ENCODE data around the gene NR2F1. TPM values are rescaled to one million over a fixed set of nuclear protein-coding genes. Genes with fewer than 3 reads are reported as not detected.
"Not testable (repeated sequence)": the region's sequence is repeated elsewhere in the genome, so short reads cannot be mapped to it uniquely, and the experiment has no call there.

Gene NR2F1
- polyA plus RNA-seq (2013), result not detected

DNA sequence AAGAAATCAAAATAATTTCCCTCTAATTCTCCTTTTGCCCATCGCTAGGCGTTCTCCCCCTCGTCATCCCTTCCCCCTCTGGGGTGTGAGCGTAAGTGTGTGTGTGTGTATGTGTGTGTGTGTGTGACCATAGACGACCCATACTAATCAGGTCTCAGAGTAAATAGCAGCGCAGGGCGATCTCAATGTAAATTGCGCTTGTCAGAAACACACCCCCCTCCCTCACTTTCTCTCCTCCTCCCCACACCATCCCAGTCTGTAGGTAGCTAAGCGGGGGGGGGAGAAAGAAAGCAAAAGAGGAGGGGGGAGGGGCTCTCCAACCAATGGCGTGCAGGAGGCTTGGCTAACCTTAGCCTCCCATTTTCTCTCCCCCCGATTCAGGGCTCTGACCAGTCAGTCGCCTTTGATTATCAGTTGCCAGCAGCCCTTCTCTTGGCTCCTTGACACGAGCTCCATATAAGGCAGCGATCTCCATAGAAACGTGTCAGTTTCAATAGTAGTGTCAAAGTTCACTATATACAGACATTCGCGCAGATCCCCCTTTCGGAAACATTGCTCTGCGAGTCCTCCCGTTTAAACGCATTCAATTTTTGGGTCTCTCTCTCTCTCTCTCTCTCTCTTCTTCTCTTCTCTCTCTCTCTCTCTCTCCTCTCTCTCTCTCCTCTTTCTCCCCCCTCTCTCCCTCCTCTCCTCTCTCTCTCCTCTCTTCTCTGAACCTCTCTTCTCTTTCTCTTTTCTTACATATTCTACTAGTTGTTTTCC is at the start of gene NR2F1:
NR2F1 (plus strand) TSS at position 546 of the 762 bp plus-strand sequence. CDS start 1,802 bp downstream, outside the sequence.
- Histone ChIP-seq H3K4me3 (ENCODE audit: control insufficient read depth in 1 of 7, extremely low read depth in 1 of 7, insufficient read depth in 4 of 7, low read depth in 2 of 7, low read length in 6 of 7) (peak within 1 kb of the TSS in 6 of 7 experiments; percentile 19 to 68 (median 51)), H3K27ac (ENCODE audit: insufficient read depth in 1 of 2, low read depth in 1 of 2, low read length in 2 of 2, poor library complexity in 1 of 2, severe bottlenecking in 2 of 2) (no peak within 1 kb of the TSS), H3K27me3 (replicated peaks in 2 of 5; ENCODE audit: control insufficient read depth in 4 of 5, insufficient read depth in 5 of 5, low read length in 4 of 5) (peaks cover 33 to 92% (median 53%) of the 10 kb centered on the region in 5 experiments), H3K36me3 (ENCODE audit: control insufficient read depth in 4 of 4, insufficient read depth in 4 of 4, low read length in 3 of 4) (no peaks in the 10 kb centered on the region), H3K4me1 (ENCODE audit: control extremely low read depth in 1 of 4, control insufficient read depth in 4 of 4, insufficient read depth in 4 of 4, low read length in 3 of 4) (peaks cover 0 to 42% (median 36%) of the 10 kb centered on the region in 4 experiments), H3K9me3 (ENCODE audit: control extremely low read depth in 1 of 5, control insufficient read depth in 4 of 5, insufficient read depth in 2 of 5, low read depth in 1 of 5, low read length in 4 of 5) (no peaks in the 10 kb centered on the region)
- CTCF ChIA-PET, result interaction anchor here (0.6 to 1.2 kb wide), 5 partner anchors 9 to 329 kb away, joined by 3 to 4 read pairs (median 3); no protein-coding TSS in a partner anchor
- 6% methylated on average over 11 of the region's 21 CpGs for WGBS (ENCODE audit: insufficient coverage)
- POLR2A ChIA-PET, result no interaction called here
- peak in 2 of 3 donors; percentile 55 to 71 for DNase-seq

DNA sequence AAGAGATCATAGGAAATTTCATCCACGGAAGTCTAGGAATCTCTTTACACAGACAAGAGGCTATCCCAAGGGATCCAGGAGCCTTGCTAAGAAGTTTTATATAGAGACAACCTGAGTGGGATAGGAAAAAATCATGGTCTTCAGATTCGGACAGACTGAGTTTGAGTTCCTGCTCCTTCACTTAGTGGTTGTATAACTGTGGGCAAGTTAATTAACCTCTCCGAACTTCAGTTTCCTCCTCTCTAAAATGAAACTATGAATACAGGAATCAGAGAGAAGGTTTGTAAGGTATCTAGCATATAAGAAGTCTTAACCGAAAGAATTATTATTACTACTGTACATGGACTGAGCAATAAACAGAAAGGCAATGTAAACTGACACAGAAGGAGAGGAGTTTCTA is 37.1 kb upstream of the NR2F1 start:
- DNase-seq, result no peak
- H3K27me3 ChIP-seq (replicated peaks in 2 of 5; ENCODE audit: control insufficient read depth in 4 of 5, insufficient read depth in 5 of 5, low read length in 4 of 5), result peaks cover 0 to 5% (median 0%) of the 10 kb centered on the region in 5 experiments
- no peak overlapping the region for H3K4me3 ChIP-seq (ENCODE audit: control insufficient read depth in 1 of 7, extremely low read depth in 1 of 7, insufficient read depth in 4 of 7, low read depth in 2 of 7, low read length in 6 of 7)
- H3K36me3 ChIP-seq (ENCODE audit: control insufficient read depth in 4 of 4, insufficient read depth in 4 of 4, low read length in 3 of 4), result no peaks in the 10 kb centered on the region
- no peaks in the 10 kb centered on the region for H3K4me1 ChIP-seq (ENCODE audit: control extremely low read depth in 1 of 4, control insufficient read depth in 4 of 4, insufficient read depth in 4 of 4, low read length in 3 of 4)
- H3K27ac ChIP-seq (ENCODE audit: insufficient read depth in 1 of 2, low read depth in 1 of 2, low read length in 2 of 2, poor library complexity in 1 of 2, severe bottlenecking in 2 of 2), result no peak overlapping the region
- H3K9me3 ChIP-seq (ENCODE audit: control extremely low read depth in 1 of 5, control insufficient read depth in 4 of 5, insufficient read depth in 2 of 5, low read depth in 1 of 5, low read length in 4 of 5), result no peaks in the 10 kb centered on the region
- POLR2A ChIA-PET, result no interaction called here
- CTCF ChIA-PET, result no interaction called here
- 100% methylated on average over 1 of the region's 4 CpGs for WGBS (ENCODE audit: insufficient coverage)

DNA sequence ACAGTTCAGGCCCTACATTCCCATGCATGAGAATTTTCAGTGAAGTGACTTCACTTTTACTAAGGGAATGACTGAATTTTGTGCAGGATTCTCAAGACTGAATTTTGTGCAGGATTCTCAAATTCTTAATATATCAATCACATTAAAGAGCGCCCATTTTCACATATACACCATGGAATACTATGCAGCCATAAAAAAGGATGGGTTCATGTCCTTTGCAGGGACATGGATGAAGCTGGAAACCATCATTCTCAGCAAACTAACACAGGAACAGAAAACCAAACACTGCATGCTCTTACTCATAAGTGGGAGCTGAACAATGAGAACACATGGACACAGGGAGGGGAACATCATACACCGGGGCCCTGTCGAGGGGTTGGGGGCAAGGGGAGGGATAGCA is 33.4 kb upstream of the NR2F1 start:
- H3K27me3 ChIP-seq (replicated peaks in 2 of 5; ENCODE audit: control insufficient read depth in 4 of 5, insufficient read depth in 5 of 5, low read length in 4 of 5); H3K27ac ChIP-seq (ENCODE audit: insufficient read depth in 1 of 2, low read depth in 1 of 2, low read length in 2 of 2, poor library complexity in 1 of 2, severe bottlenecking in 2 of 2); CTCF ChIA-PET; DNase-seq; H3K4me3 ChIP-seq (ENCODE audit: control insufficient read depth in 1 of 7, extremely low read depth in 1 of 7, insufficient read depth in 4 of 7, low read depth in 2 of 7, low read length in 6 of 7); H3K36me3 ChIP-seq (ENCODE audit: control insufficient read depth in 4 of 4, insufficient read depth in 4 of 4, low read length in 3 of 4); H3K4me1 ChIP-seq (ENCODE audit: control extremely low read depth in 1 of 4, control insufficient read depth in 4 of 4, insufficient read depth in 4 of 4, low read length in 3 of 4); H3K9me3 ChIP-seq (ENCODE audit: control extremely low read depth in 1 of 5, control insufficient read depth in 4 of 5, insufficient read depth in 2 of 5, low read depth in 1 of 5, low read length in 4 of 5); POLR2A ChIA-PET: not testable (repeated sequence)
- WGBS (ENCODE audit: insufficient coverage), result 93% methylated on average over 3 of the region's 3 CpGs

DNA sequence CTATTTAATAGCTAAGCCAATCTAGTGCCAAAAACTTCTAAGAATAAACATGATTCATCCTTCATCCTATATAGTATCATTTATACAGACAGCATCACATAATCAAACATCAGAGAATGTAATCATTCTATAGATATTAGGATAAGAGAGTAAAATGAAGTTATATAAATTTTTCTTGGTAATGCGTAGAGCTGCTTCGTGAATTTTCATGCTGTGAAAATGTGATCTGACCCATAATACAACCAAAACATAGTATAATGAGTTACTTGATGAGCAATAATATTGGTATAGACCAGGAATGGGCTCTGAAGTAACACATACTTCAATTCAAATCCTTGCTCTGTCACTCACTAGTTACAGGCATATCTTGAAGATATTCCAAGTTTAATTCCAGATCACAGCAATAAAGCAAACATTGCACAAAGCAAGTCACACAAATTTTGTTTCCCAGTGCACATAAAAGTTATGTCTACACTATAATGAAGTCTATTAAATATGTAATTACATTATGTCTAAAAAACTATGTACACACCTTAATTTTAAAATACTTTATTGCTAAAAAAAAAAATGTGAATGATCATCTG is 25.9 kb upstream of the NR2F1 start:
- ChIA-PET POLR2A (no interaction called here), CTCF (no interaction called here)
- Histone ChIP-seq H3K9me3 (ENCODE audit: control extremely low read depth in 1 of 5, control insufficient read depth in 4 of 5, insufficient read depth in 2 of 5, low read depth in 1 of 5, low read length in 4 of 5) (no peaks in the 10 kb centered on the region), H3K27ac (ENCODE audit: insufficient read depth in 1 of 2, low read depth in 1 of 2, low read length in 2 of 2, poor library complexity in 1 of 2, severe bottlenecking in 2 of 2) (no peak overlapping the region), H3K4me1 (ENCODE audit: control extremely low read depth in 1 of 4, control insufficient read depth in 4 of 4, insufficient read depth in 4 of 4, low read length in 3 of 4) (no peaks in the 10 kb centered on the region), H3K36me3 (ENCODE audit: control insufficient read depth in 4 of 4, insufficient read depth in 4 of 4, low read length in 3 of 4) (no peaks in the 10 kb centered on the region), H3K27me3 (replicated peaks in 2 of 5; ENCODE audit: control insufficient read depth in 4 of 5, insufficient read depth in 5 of 5, low read length in 4 of 5) (peaks cover 2 to 20% (median 7%) of the 10 kb centered on the region in 5 experiments), H3K4me3 (ENCODE audit: control insufficient read depth in 1 of 7, extremely low read depth in 1 of 7, insufficient read depth in 4 of 7, low read depth in 2 of 7, low read length in 6 of 7) (no peak overlapping the region)
- no CpG with 5 or more reads among the region's 2 CpGs for WGBS (ENCODE audit: insufficient coverage)
- DNase-seq, result no peak

DNA sequence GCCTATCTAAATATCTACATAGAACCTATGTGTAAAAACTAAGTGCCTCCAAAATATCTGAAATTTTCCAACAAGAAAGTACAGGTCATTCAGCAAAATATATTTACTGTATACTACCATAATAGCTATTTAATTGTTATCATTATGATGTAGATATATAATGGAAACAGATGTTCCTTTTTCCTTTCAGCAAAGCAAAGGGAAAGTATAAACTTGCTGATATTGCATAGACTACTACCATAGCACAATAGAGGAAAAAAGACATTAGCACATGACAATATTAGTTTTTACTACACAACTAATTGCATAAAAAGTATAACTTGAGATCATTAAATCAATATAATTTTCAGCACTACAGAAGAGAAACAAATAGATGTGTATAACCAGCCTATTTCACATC is 16.9 kb upstream of the NR2F1 start:
- Histone ChIP-seq H3K27me3 (replicated peaks in 2 of 5; ENCODE audit: control insufficient read depth in 4 of 5, insufficient read depth in 5 of 5, low read length in 4 of 5) (peaks cover 22 to 63% (median 49%) of the 10 kb centered on the region in 5 experiments), H3K4me1 (ENCODE audit: control extremely low read depth in 1 of 4, control insufficient read depth in 4 of 4, insufficient read depth in 4 of 4, low read length in 3 of 4) (peaks cover 0 to 8% (median 6%) of the 10 kb centered on the region in 4 experiments), H3K9me3 (ENCODE audit: control extremely low read depth in 1 of 5, control insufficient read depth in 4 of 5, insufficient read depth in 2 of 5, low read depth in 1 of 5, low read length in 4 of 5) (peaks cover 0 to 5% (median 1%) of the 10 kb centered on the region in 5 experiments), H3K27ac (ENCODE audit: insufficient read depth in 1 of 2, low read depth in 1 of 2, low read length in 2 of 2, poor library complexity in 1 of 2, severe bottlenecking in 2 of 2) (no peak overlapping the region), H3K4me3 (ENCODE audit: control insufficient read depth in 1 of 7, extremely low read depth in 1 of 7, insufficient read depth in 4 of 7, low read depth in 2 of 7, low read length in 6 of 7) (no peak overlapping the region), H3K36me3 (ENCODE audit: control insufficient read depth in 4 of 4, insufficient read depth in 4 of 4, low read length in 3 of 4) (no peaks in the 10 kb centered on the region)
- POLR2A ChIA-PET, result no interaction called here
- no peak for DNase-seq
- CTCF ChIA-PET, result no interaction called here

DNA sequence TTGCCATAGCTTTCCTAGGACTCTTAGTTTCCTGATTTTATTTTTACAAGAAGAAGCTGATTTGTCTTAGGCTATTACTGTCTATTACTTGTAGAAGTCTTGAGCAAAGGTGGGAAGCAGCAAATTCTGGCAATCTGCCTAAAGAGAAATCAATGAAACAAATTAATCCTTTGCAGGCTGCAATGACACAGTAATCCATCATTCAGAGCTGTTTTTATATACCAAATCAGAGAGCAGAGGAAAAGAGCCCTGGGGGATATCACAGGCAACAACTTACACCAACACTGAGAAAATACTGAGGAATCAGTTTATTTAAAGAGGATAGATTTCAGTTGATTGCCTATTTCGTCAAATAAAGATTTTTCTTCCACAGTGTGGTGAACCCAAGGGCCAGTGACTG is 15.6 kb upstream of the NR2F1 start:
- POLR2A ChIA-PET, result no interaction called here
- CTCF ChIA-PET, result no interaction called here
- H3K9me3 ChIP-seq (ENCODE audit: control extremely low read depth in 1 of 5, control insufficient read depth in 4 of 5, insufficient read depth in 2 of 5, low read depth in 1 of 5, low read length in 4 of 5), result peaks cover 0 to 5% (median 1%) of the 10 kb centered on the region in 5 experiments
- no peak overlapping the region for H3K4me3 ChIP-seq (ENCODE audit: control insufficient read depth in 1 of 7, extremely low read depth in 1 of 7, insufficient read depth in 4 of 7, low read depth in 2 of 7, low read length in 6 of 7)
- DNase-seq, result no peak
- peaks cover 0 to 19% (median 12%) of the 10 kb centered on the region in 4 experiments for H3K4me1 ChIP-seq (ENCODE audit: control extremely low read depth in 1 of 4, control insufficient read depth in 4 of 4, insufficient read depth in 4 of 4, low read length in 3 of 4)
- WGBS (ENCODE audit: insufficient coverage), result 40% methylated on average over 1 of the region's 1 CpG
- no peak overlapping the region for H3K27ac ChIP-seq (ENCODE audit: insufficient read depth in 1 of 2, low read depth in 1 of 2, low read length in 2 of 2, poor library complexity in 1 of 2, severe bottlenecking in 2 of 2)
- no peaks in the 10 kb centered on the region for H3K36me3 ChIP-seq (ENCODE audit: control insufficient read depth in 4 of 4, insufficient read depth in 4 of 4, low read length in 3 of 4)
- peaks cover 34 to 74% (median 58%) of the 10 kb centered on the region in 5 experiments for H3K27me3 ChIP-seq (replicated peaks in 2 of 5; ENCODE audit: control insufficient read depth in 4 of 5, insufficient read depth in 5 of 5, low read length in 4 of 5)
